ENCODE measurements around the gene REC8. TPM values are rescaled to one million over a fixed set of nuclear protein-coding genes. Genes with fewer than 3 reads are reported as not detected.

Gene REC8
- total RNA-seq, 1 donor from 2014 or later: 9.6 TPM

DNA sequence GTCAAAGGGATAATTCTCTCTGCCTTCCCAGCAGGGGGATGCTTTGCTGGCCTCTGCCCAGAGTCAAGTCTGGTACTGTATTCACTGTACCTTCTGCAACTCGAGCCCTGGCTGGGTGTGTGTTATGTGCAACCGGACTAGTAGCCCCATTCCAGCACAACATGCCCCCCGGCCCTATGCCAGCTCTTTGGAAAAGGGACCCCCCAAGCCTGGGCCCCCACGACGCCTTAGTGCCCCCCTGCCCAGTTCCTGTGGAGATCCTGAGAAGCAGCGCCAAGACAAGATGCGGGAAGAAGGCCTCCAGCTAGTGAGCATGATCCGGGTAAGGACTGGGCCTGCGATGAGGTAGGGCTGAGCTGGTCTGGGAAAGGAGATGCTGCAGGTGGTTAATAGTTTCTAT lies 21.3 kb upstream of the REC8 start:
- TF ChIP-seq, protein P1, sequence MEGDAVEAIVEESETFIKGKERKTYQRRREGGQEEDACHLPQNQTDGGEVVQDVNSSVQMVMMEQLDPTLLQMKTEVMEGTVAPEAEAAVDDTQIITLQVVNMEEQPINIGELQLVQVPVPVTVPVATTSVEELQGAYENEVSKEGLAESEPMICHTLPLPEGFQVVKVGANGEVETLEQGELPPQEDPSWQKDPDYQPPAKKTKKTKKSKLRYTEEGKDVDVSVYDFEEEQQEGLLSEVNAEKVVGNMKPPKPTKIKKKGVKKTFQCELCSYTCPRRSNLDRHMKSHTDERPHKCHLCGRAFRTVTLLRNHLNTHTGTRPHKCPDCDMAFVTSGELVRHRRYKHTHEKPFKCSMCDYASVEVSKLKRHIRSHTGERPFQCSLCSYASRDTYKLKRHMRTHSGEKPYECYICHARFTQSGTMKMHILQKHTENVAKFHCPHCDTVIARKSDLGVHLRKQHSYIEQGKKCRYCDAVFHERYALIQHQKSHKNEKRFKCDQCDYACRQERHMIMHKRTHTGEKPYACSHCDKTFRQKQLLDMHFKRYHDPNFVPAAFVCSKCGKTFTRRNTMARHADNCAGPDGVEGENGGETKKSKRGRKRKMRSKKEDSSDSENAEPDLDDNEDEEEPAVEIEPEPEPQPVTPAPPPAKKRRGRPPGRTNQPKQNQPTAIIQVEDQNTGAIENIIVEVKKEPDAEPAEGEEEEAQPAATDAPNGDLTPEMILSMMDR (IDR thresholded peaks at IDR 0.05): no peak
- H3K27me3 ChIP-seq: no peaks in the 10 kb centered on the region
- DNase-seq (ENCODE audit: low spot score in 2 of 2): no peak
- no peak overlapping the region for H3K27ac ChIP-seq
- H3K36me3 ChIP-seq: peaks cover 43 to 66% of the 10 kb centered on the region in 2 donors
- no peaks in the 10 kb centered on the region for H3K9me3 ChIP-seq
- peaks cover 14 to 17% of the 10 kb centered on the region in 2 donors for H3K4me1 ChIP-seq
- intact Hi-C loops (cut with DNase I): no loop called here
- H3K4me3 ChIP-seq: no peak overlapping the region

- Histone ChIP-seq H3K4me1 (peaks cover 9 to 13% of the 10 kb centered on the region in 2 donors), H3K27ac (no peak overlapping the region), H3K36me3 (peaks cover 48 to 71% of the 10 kb centered on the region in 2 donors), H3K27me3 (no peaks in the 10 kb centered on the region), H3K4me3 (no peak overlapping the region), H3K9me3 (no peaks in the 10 kb centered on the region)
- intact Hi-C loops (cut with DNase I): no loop called here
- TF ChIP-seq, protein P1 (IDR thresholded peaks at IDR 0.05): no peak
- DNase-seq (ENCODE audit: low spot score in 2 of 2): no peak
These were observed 20.9 kb upstream of the REC8 start for GRCh38 chr14:24150993-24151392.

DNA sequence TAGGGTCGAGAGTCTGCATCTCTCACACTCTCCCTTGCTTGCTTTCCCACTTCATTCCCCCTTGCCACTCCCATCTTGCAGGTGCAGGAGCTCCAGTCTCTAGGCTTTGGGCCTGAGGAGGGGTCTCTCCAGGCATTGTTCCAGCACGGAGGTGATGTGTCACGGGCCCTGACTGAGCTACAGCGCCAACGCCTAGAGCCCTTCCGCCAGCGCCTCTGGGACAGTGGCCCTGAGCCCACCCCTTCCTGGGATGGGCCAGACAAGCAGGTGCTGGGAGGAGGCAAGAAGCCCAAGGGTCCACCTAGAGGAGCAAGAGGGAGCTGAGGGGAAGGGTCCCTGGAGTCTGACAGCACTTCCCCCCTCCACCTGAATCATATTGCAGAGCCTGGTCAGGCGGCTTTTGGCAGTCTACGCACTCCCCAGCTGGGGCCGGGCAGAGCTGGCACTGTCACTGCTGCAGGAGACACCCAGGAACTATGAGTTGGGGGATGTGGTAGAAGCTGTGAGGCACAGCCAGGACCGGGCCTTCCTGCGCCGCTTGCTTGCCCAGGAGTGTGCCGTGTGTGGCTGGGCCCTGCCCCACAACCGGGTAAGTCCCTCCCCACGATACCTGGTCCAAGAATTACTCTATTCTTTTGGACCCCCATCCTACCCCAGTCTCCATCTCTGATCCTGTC lies 20.3 kb upstream of the REC8 start:
- intact Hi-C loops (cut with DNase I): no loop called here
- no peak for DNase-seq (ENCODE audit: low spot score in 2 of 2)
- Histone ChIP-seq H3K9me3 (no peaks in the 10 kb centered on the region), H3K36me3 (peaks cover 53 to 76% of the 10 kb centered on the region in 2 donors), H3K27ac (no peak overlapping the region), H3K4me1 (peaks cover 8 to 13% of the 10 kb centered on the region in 2 donors), H3K4me3 (no peak overlapping the region), H3K27me3 (no peaks in the 10 kb centered on the region)
- TF ChIP-seq, protein P1 (IDR thresholded peaks at IDR 0.05): no peak

- Histone ChIP-seq H3K27ac (no peak overlapping the region), H3K27me3 (no peaks in the 10 kb centered on the region), H3K4me3 (no peak overlapping the region), H3K36me3 (peaks cover 57 to 85% of the 10 kb centered on the region in 2 donors), H3K9me3 (no peaks in the 10 kb centered on the region), H3K4me1 (no peaks in the 10 kb centered on the region)
- intact Hi-C loops (cut with DNase I): no loop called here
- TF ChIP-seq, protein P1 (IDR thresholded peaks at IDR 0.05): no peak
- DNase-seq (ENCODE audit: low spot score in 2 of 2): no peak
These were observed 16.8 kb upstream of the REC8 start for GRCh38 chr14:24155100-24155499.

DNA sequence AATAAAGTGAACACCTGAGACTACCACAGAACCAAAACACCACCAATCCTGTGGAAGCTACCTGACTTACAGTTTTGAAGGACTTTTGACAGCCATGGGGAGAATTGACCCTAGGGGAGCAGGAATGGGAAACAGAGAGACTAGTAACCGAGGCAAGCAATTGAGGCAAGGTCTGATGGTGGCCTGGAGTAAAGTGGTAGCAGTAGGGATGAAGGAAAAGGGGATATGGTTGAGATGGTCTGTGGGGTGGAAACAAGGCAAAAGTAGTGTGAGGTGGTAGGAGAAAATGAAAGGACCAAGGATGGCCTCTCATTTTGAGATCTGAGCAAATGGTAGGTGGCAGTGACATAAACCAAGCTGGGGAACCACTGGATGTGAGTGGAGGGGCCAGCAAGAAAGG lies 15.0 kb upstream of the REC8 start:
- no peak overlapping the region for H3K27ac ChIP-seq
- H3K4me3 ChIP-seq: no peak overlapping the region
- DNase-seq (ENCODE audit: low spot score in 2 of 2): no peak
- H3K36me3 ChIP-seq: peaks cover 45 to 74% of the 10 kb centered on the region in 2 donors
- H3K27me3 ChIP-seq: no peaks in the 10 kb centered on the region
- TF ChIP-seq, protein P1 (IDR thresholded peaks at IDR 0.05): no peak
- intact Hi-C loops (cut with DNase I): no loop called here
- no peaks in the 10 kb centered on the region for H3K4me1 ChIP-seq
- H3K9me3 ChIP-seq: no peaks in the 10 kb centered on the region
